HG02973 (cell line): ENCODE results near the gene GLIPR2.
A peak's percentile ranks its signal among the peaks of the same experiment; 100 is the strongest.
"Not testable (repeated sequence)": the region's sequence is repeated elsewhere in the genome, so short reads cannot be mapped to it uniquely, and the experiment has no call there.

ENCODE experiments used
- ATAC-seq: cut with Tn5 transposase; IDR thresholded peaks from one replicate; pipeline ENCODE4 v1.9.1; 2021; ENCODE audit warnings: moderate library complexity; ENCODE audit not compliant: unreplicated experiment

Gene GLIPR2

DNA sequence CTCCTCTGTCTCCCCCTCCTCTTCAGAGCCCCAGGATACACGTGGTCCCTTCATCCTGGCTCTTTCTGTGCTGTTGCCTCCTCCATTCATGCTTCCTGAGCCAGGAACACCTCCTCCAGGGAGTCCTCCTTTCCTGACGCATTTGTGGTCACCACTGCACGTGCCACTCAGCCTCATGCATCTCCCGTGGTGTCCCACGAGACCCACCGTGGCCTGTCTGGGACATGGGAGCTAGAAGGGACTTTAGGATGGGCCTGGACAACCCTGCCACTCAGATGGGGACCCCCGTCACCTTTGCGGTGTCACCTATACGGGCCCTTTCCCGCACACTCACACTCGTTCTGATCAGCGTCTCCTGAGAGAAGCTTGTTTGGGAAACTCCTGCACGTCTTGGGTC, 6.7 kb downstream of the GLIPR2 start:
- ATAC-seq, result no peak

DNA sequence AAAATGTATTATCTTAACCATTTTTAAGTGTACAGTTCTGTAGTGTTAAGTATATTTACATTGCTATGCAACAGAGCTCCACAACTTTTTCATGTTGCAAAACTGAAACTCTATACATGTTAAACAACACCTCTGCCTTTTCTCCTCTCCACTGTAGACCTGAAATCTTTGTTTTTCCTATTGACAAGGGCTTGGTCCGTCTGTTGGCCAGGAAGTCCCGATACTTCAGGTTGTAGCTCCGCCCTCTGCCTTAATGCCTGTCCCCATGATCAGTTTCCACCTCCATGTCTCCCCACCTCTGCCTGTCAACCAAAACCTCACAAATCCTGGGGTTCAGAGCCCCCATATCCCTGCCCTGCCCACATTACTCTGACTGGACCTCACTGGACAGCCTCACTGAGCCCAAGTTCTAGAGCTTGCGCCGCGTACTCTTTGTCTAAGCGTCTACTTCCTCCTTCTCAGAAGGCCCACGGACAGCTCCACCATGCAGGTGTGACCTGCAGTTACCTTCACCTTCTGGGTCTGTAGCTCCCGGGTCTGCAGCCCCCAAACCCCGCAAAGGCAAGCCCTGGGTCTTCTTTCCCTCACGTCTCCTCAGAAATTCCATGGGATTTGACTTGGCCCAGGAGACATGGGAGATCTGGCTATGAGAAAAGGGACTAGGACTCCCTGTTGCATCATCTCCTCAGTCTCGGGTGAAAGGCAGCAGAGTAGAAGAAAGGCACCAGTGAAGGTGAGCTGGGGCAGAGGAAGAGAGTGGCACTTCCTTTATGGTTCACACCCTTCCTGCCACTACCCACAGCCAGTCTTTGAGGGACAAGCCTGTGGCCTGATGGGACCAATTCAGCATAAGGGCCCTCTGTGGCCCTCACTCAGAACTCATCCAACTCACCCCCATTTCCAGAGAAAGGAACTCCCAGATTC, 8.0 kb downstream of the GLIPR2 start:
- ATAC-seq, result no peak

DNA sequence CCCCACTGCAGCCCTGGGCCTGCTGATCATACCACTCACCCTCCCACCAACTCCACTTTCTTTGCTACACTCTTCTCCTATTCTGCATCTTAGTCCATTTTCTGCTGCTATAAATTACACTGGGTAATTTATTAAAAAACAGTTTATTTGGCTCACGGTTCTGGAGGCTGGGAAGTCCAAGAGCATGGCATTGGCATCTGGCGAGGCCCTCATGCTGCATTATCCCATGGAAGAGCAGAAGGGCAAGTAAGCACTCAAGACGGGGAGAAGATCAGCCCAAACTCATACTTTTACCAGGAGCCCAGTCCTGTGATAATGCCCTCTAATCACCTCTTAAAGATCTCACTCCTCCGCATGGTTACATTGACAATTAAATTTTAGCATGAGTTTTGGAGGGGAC, 9.4 kb downstream of the GLIPR2 start:
- no peak for ATAC-seq

DNA sequence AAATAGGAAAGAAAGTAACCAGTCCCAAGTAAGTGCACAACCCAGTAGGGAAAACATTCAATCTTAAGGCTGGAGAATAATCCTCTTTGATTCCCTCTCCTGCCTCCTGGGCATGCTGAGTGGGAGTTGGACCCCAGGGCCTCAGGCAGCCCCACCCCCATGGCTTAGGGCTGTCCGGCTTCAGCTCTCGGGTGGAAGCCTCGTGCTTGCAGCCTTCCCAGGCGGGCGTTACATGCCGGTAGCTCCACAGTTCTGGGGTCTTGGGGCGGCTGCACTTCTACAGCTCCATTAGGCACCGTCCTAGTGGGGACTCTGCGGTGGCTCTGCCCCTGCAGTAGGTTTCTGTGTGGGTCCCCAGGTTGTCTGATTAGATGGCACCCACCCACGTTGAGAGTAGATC, 10.1 kb downstream of the GLIPR2 start:
- ATAC-seq, result no peak

DNA sequence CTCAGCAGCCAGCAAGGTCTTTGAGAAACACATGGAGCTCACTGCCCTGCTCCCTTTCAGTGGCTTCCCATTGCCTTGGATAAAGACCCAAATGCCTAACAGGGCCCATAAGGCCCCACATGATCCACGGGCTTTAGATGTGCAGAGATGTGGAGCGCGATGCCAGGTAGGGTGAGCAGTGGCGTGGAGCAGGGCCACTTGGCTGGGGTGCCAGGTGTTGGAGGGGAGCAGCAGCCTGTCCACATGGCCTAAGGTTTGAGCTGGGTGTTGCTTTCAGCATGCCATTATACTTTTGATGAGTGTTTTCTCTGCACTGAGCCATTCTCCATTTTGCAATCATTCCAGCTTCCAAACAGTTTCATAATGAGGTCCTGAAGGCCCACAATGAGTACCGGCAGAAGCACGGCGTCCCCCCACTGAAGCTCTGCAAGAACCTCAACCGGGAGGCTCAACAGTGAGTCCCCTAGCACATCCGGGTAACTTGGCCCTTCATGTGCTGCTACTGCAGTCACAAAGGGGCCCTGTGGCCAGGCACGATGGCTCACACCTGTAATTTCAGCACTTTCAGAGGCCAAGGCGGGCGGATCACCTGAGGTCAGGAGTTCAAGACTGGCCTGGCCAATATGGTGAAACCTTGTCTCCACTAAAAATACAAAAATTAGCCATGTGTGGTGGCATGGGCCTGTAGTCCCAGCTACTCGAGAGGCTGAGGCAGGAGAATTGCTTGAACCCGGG, 11.1 kb downstream of the GLIPR2 start:
- no peak for ATAC-seq

DNA sequence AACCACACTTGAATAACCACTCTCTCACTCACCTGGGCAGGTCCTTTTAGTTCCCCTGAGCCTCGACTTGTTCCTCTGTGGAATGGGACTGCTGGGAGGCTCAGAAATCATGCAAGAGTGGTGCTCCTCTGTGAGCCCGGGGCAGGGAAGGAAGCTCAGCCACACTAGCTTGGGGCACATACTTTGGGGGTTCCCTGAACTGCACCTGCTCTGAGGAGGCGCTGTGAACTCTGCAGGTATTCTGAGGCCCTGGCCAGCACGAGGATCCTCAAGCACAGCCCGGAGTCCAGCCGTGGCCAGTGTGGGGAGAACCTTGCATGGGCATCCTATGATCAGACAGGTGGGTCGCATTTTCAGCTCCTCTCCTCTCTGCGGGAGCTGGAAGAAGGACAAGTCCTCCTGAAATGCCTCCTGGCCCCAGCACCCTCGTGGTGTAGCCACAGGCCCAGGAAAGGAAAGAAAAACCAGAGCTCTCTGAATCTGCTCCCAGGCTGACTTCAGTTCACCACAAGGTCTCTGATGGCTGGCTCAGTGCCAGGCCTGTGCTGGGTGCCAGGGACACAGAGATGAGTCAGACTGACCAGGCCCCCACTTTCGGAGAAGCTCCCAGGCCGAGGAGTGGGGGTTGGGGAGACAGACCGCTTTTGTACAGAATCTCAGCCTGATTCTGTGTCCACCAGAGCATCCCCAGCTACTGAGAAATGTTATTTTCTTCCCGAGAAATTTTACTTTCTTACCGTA, 11.9 kb downstream of the GLIPR2 start:
- ATAC-seq, result no peak

DNA sequence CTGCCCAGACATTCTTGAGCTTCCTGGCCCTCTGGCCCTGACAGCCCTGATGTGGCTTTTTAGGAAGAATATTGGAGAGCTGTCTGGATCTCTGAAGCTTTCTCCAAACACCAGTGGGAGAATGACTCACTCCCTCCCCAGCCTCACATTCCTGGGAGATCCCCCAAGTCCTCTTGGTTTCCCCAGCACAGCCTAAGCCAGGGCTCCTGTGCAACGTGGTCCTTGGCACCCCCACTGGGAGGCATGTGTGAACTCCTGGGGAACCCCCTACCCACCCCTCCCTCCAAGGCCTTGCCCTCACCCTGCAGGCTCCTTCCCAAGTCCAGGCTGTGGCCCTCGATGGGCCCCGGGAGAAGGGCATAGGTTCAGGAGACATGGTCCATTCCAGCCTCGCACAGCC, 12.7 kb downstream of the GLIPR2 start:
- no peak for ATAC-seq

DNA sequence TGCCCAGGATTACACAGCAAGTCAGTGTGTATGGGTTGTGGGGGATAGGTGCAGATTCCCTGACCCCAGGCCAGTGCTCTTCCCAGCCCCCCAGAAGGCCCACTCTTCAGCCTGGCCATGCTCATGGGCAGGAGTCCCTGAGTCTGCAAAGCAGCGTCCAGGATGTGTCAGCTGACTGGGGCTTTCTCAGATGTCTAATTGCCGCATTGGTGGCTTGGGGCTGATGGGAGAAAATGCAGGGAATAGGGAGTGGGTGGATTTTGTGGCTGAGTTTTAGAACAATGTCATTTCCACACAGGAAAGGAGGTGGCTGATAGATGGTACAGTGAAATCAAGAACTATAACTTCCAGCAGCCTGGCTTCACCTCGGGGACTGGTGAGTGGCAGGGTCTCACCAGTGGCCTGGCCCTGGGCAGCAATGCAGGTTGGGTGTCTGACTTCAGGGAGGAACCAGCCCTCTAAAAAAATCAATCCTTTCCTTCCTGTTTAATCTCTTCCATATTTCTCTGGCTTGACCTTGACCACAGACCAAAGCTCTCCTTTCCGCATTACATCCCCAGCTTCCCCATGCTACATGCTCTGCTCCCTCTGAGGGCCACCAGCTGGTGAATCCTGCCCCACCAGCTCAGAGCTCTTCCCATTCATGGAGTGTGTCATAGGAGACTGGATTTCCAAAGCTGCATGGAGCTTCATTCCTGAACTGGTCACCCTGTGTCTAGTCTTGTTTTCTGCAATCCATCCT, 14.2 kb downstream of the GLIPR2 start:
- no peak for ATAC-seq

DNA sequence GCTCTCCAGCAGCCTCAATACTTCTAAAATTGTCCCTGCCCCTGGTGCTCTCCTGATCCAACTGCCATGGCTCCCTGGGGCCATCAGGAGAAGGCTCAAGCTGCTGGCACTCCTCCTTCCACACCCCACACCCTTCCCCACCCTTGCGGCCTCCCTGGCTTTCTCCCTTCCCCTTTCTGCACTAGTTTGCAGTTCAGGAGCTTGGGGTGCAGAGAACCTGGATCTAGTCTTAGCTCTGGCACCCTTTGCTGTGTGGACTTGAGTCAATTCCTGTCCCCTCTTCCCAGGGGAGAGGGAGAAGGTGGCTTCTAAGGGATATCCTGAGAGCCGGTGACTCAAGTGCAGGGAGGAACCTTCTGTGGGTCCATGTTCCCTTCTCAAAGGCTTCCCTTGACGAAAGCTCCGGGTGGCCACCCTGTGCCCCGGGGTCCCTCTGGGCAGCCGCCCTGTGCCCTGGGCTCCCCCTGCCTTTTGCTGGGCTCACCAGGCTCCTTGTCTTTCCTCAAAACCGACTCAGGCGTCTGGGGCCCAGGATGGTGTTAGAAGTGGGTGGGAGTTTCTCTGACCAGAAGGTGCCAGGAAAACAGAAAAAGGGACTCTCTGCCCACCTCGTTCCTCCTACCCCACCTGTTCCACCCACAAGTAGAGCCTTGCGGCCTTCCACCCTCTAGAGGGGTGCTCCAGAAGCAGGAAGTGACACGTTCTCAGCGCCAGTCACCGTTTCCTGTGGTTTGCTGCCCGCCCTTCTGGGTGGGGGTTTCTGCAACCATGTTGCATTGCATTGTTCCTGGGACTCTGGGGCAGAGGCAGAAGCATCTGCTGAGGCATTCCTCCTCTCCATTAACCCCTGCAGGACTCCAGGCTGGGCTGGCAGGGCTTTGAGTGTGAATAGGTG, 15.0 kb downstream of the GLIPR2 start:
- ATAC-seq, result peak; percentile 77

DNA sequence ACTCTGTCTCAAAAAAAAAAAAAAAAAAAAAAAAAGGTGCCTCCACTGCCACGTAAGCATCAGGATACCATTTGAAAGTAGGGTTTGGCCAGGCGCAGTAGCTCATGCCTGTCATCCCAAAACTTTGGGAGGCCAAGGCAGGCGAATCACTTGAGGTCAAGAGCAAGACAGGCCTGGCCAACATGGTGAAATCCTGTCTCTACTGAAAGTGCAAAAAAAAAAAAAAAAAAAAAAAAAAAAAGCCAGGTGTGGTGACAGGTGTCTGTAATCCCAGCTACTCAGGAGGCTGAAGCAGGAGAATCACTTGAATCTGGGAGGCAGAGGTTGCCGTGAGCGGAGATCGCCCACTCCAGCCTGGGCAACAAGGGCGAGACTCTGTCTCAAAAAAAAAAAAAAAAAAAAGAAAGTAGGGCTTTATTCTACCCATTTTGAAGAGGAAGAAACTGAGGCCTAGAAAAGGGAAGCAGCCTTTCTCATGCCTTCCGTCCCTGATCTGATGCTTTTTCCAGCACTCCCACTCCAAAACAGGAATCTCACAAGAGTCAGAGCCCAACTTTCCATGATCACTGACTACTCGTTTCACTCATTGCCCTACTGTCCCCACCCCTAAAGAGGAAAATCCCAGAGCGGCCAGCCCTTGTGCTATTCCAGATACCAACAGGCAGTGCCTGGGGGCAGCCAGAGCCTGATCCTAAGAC, 16.4 kb downstream of the GLIPR2 start:
- no peak for ATAC-seq

DNA sequence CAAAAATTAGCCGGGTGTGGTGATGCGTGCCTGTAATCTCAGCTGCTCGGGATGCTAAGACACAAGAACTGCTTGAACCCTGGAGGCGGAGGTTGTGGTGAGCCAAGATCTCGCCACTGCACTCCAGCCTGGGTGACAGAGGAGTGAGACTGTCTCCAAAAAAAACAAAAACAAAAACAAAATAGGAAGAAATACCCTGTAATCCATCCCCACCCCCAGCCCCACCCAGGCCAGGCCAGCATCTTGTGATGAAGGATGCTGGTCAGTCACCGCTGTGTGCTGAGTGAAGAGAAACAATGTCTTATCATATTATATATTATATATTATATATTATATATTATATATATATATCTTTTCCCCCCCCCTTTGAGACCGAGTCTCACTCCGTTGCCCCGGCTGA, 17.2 kb downstream of the GLIPR2 start:
- ATAC-seq, result no peak

DNA sequence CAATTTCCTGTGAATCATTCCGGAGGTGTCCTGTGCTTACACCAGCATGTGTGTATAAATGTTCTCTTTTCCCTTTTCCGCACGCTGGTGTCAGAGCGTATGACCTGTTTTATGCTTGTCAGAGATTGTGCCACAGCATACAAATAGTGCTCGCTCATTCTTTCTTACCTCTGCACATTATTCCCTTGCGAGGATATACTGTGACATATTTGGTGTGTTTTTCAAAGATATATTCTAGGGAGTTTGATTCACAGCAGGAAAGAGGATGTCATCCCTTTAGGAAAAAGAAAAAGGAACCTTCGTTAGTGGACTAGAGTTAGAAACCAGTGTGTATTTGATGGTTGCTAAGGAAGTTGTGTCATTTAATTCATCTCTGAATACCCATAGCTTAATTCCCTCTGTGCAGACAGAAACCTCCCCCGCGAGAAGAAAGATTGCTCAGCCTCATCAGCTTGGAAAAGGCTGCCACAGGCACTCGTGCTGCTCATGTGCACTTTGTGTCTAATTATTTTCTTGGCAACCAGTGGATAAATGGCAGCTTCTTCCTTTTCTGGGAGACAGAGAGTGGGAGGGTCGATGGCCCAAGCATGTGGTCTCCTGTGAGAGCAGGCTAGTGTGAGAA, 17.9 kb downstream of the GLIPR2 start:
- ATAC-seq, result no peak

DNA sequence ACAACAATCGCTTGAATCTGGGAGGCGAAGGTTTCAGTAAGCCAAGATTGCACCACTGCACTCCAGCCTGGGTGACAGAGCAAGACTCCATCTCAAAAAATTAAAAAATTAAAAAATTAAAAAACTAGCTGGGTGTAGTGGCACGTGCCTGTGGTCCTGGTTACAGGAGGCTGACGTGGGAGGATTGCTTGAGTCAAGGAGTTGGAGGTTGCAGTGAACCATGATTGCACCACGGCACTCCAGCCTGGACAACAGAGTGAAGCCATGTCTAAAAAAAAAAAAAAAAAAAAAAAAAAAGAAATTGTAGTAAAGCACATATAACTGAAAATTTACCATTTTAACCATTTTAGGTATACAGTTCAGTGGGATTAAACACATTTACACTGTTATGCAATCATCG, 19.6 kb downstream of the GLIPR2 start:
- ATAC-seq, result no peak

DNA sequence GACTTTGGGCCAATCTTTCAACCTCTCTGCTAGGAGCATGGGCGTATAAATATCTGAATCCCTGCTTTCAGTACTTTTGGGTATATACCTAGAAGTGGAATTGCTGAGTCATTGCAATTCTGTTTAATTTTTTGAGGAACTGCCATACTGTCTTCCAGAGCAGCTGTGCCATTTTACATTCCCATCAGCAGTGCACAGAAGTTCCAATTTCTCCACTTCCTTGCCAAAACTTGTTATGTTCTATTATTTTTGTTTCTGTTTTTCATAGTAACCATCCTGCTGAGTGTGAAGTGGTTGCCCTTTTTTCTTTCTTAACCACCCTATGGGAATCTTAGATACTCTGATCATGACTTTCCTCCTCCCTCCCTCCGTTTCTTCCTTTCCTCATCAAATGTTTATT, 21.6 kb downstream of the GLIPR2 start:
- ATAC-seq, result no peak

DNA sequence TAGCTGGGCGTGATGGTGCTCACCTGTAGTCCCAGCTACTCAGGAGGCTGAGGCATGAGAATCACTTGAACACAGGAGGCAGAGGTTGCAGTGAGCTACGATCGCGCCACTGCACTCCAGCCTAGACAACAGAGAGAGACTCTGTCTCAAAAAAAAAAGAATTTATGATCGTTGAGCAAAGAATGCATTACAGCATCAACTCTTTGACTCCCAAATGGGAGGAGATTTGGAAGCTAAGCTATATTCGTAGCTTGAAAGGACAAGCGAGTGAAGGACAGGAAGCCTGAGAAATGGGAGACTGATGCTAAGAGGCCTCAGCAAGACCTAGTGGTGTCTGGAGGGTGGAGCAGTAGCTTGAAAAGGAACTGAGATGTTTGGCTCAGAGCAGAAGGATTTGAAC, 22.4 kb downstream of the GLIPR2 start:
- no peak for ATAC-seq

DNA sequence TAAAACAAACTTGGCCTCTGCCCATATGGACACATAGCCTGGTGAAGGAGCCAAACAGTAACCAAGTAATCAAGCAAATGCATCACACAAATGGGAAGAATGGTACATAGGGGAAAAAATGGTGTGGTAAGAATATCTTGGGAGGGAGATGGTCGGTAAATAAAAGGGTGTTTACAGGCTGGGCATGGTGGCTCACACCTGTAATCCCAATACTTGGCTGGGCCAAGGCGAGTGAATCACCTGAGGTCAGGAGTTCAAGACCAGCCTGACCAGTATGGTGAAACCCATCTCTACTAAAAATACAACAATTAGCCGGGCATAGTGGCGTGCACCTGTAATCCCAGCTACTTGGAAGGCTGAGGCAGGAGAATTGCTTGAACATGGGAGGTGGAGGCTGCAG, 23.0 kb downstream of the GLIPR2 start:
- ATAC-seq, result not testable (repeated sequence)

DNA sequence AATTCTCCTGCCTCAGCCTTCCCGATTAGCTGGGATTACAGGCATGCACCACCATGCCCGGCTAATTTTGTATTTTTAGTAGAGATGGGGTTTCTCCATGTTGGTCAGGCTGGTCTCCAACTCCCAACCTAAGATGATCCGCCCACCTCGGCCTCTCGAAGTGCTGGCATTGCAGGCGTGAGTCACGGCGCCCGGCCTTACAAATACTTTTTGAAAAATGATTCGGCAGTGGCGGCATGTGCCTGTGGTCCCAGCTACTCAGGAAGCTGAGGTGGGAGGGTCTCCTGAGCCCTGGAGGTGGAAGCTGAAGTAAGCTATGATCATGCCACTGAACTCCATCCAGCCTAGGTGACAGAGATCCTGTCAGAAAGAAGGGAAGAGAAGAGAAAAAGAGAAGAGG, 23.6 kb downstream of the GLIPR2 start:
- not testable (repeated sequence) for ATAC-seq

DNA sequence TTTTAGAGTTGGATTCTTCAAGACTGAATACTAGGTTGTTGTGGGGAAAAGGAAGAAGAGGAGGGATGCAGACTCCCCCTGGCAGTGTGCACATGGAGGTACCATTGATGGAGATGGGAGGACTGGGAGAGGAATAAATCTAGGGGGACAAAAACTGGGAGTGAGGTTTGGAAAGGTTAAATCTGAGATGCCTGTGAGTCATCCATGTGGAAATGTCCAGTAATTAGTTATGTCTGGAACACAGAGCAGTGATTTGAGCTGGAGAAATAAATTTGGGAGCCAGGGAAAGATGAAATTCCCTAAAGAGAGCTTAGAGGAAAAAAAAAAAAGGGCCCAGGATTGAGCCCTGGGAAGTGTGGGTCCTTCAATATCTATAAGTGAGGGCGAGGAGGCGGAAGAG, 24.7 kb downstream of the GLIPR2 start:
- no peak for ATAC-seq

DNA sequence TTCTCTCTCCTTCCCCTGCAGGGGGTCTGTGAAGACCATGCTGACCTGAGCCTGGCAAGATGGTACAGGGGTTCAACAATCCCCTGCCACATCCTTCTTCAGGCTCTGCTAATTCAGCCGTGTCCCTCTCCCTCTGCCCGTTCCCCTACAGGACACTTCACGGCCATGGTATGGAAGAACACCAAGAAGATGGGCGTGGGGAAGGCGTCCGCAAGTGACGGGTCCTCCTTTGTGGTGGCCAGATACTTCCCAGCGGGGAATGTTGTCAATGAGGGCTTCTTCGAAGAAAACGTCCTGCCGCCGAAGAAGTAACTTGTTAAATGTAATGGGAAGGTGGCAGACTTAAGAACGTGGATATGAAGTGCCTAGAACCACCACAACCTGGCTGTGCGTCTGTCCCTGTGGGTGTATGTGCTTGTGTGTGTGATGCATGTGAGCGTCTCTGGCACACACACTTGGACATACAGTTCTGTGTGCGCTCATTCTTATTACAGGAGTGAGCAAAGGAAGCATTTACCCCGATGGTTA, 25.7 kb downstream of the GLIPR2 start:
- ATAC-seq, result no peak
